ENCODE measurements around the gene ARRB1.
"Not testable (repeated sequence)": the region's sequence is repeated elsewhere in the genome, so short reads cannot be mapped to it uniquely, and the experiment has no call there.

The ARRB1 gene

GRCh38 chr11:75313513-75314272 lies 37.8 kb downstream of the ARRB1 start:
- peaks cover 2% of the 10 kb centered on the region for H3K4me1 ChIP-seq (ENCODE audit: control insufficient read depth, insufficient read depth, low read length)
- no peaks in the 10 kb centered on the region for H3K27me3 ChIP-seq (ENCODE audit: control insufficient read depth, insufficient read depth, low read length)
- H3K9me3 ChIP-seq (ENCODE audit: control insufficient read depth, insufficient read depth, low read length), result no peaks in the 10 kb centered on the region
- peaks cover 2% of the 10 kb centered on the region for H3K36me3 ChIP-seq (ENCODE audit: control insufficient read depth, insufficient read depth, low read length)
- no peak overlapping the region for H3K4me3 ChIP-seq (ENCODE audit: low read depth, low read length)
- H3K9ac ChIP-seq (ENCODE audit: low read depth, low read length), result no peak overlapping the region

- H3K9ac ChIP-seq (ENCODE audit: low read depth, low read length), result no peak overlapping the region
Observed at GRCh38 chr11:75312346-75312745, 39.1 kb downstream of the ARRB1 start.

GRCh38 chr11:75311858-75312288 lies 39.6 kb downstream of the ARRB1 start:
- Histone ChIP-seq H3K9me3 (ENCODE audit: control insufficient read depth, insufficient read depth, low read length) (no peaks in the 10 kb centered on the region), H3K4me3 (ENCODE audit: low read depth, low read length) (no peak overlapping the region), H3K27me3 (ENCODE audit: control insufficient read depth, insufficient read depth, low read length) (no peaks in the 10 kb centered on the region), H3K9ac (ENCODE audit: low read depth, low read length) (no peak overlapping the region), H3K36me3 (ENCODE audit: control insufficient read depth, insufficient read depth, low read length) (no peaks in the 10 kb centered on the region), H3K4me1 (ENCODE audit: control insufficient read depth, insufficient read depth, low read length) (no peaks in the 10 kb centered on the region)

More at GRCh38 chr11:75312346-75312745, 39.1 kb downstream of the ARRB1 start:
- no peak overlapping the region for H3K4me3 ChIP-seq (ENCODE audit: low read depth, low read length)
- no peaks in the 10 kb centered on the region for H3K4me1 ChIP-seq (ENCODE audit: control insufficient read depth, insufficient read depth, low read length)
- no peaks in the 10 kb centered on the region for H3K27me3 ChIP-seq (ENCODE audit: control insufficient read depth, insufficient read depth, low read length)
- H3K36me3 ChIP-seq (ENCODE audit: control insufficient read depth, insufficient read depth, low read length), result no peaks in the 10 kb centered on the region
- H3K9me3 ChIP-seq (ENCODE audit: control insufficient read depth, insufficient read depth, low read length), result no peaks in the 10 kb centered on the region

- Histone ChIP-seq H3K4me3 (ENCODE audit: low read depth, low read length) (no peak overlapping the region), H3K4me1 (ENCODE audit: control insufficient read depth, insufficient read depth, low read length) (no peaks in the 10 kb centered on the region), H3K27me3 (ENCODE audit: control insufficient read depth, insufficient read depth, low read length) (no peaks in the 10 kb centered on the region), H3K9me3 (ENCODE audit: control insufficient read depth, insufficient read depth, low read length) (no peaks in the 10 kb centered on the region), H3K9ac (ENCODE audit: low read depth, low read length) (no peak overlapping the region), H3K36me3 (ENCODE audit: control insufficient read depth, insufficient read depth, low read length) (no peaks in the 10 kb centered on the region)
Observed at GRCh38 chr11:75308986-75309385, 42.5 kb downstream of the ARRB1 start.

GRCh38 chr11:75308116-75308515 lies 43.3 kb downstream of the ARRB1 start:
- H3K9me3 ChIP-seq (ENCODE audit: control insufficient read depth, insufficient read depth, low read length), result no peaks in the 10 kb centered on the region
- H3K36me3 ChIP-seq (ENCODE audit: control insufficient read depth, insufficient read depth, low read length), result no peaks in the 10 kb centered on the region
- no peak overlapping the region for H3K4me3 ChIP-seq (ENCODE audit: low read depth, low read length)
- peaks cover 3% of the 10 kb centered on the region for H3K4me1 ChIP-seq (ENCODE audit: control insufficient read depth, insufficient read depth, low read length)
- H3K9ac ChIP-seq (ENCODE audit: low read depth, low read length), result no peak overlapping the region
- no peaks in the 10 kb centered on the region for H3K27me3 ChIP-seq (ENCODE audit: control insufficient read depth, insufficient read depth, low read length)

- Histone ChIP-seq H3K9ac (ENCODE audit: low read depth, low read length) (no peak overlapping the region), H3K36me3 (ENCODE audit: control insufficient read depth, insufficient read depth, low read length) (no peaks in the 10 kb centered on the region), H3K4me1 (ENCODE audit: control insufficient read depth, insufficient read depth, low read length) (peaks cover 3% of the 10 kb centered on the region), H3K9me3 (ENCODE audit: control insufficient read depth, insufficient read depth, low read length) (no peaks in the 10 kb centered on the region), H3K27me3 (ENCODE audit: control insufficient read depth, insufficient read depth, low read length) (no peaks in the 10 kb centered on the region), H3K4me3 (ENCODE audit: low read depth, low read length) (no peak overlapping the region)
Observed at GRCh38 chr11:75307058-75307457, 44.4 kb downstream of the ARRB1 start.

- H3K9ac ChIP-seq (ENCODE audit: low read depth, low read length), result no peak overlapping the region
- H3K4me3 ChIP-seq (ENCODE audit: low read depth, low read length), result no peak overlapping the region
- H3K27me3 ChIP-seq (ENCODE audit: control insufficient read depth, insufficient read depth, low read length), result no peaks in the 10 kb centered on the region
- no peaks in the 10 kb centered on the region for H3K36me3 ChIP-seq (ENCODE audit: control insufficient read depth, insufficient read depth, low read length)
- no peaks in the 10 kb centered on the region for H3K9me3 ChIP-seq (ENCODE audit: control insufficient read depth, insufficient read depth, low read length)
- H3K4me1 ChIP-seq (ENCODE audit: control insufficient read depth, insufficient read depth, low read length), result peaks cover 3% of the 10 kb centered on the region
Observed at GRCh38 chr11:75306529-75306928, 44.9 kb downstream of the ARRB1 start.

GRCh38 chr11:75305993-75306392 lies 45.5 kb downstream of the ARRB1 start:
- H3K4me1 ChIP-seq (ENCODE audit: control insufficient read depth, insufficient read depth, low read length), result peaks cover 3% of the 10 kb centered on the region
- H3K27me3 ChIP-seq (ENCODE audit: control insufficient read depth, insufficient read depth, low read length), result no peaks in the 10 kb centered on the region
- no peaks in the 10 kb centered on the region for H3K36me3 ChIP-seq (ENCODE audit: control insufficient read depth, insufficient read depth, low read length)
- no peak overlapping the region for H3K9ac ChIP-seq (ENCODE audit: low read depth, low read length)
- no peaks in the 10 kb centered on the region for H3K9me3 ChIP-seq (ENCODE audit: control insufficient read depth, insufficient read depth, low read length)
- H3K4me3 ChIP-seq (ENCODE audit: low read depth, low read length), result no peak overlapping the region

- Histone ChIP-seq H3K4me1 (ENCODE audit: control insufficient read depth, insufficient read depth, low read length) (peaks cover 3% of the 10 kb centered on the region), H3K36me3 (ENCODE audit: control insufficient read depth, insufficient read depth, low read length) (no peaks in the 10 kb centered on the region), H3K27me3 (ENCODE audit: control insufficient read depth, insufficient read depth, low read length) (no peaks in the 10 kb centered on the region), H3K9me3 (ENCODE audit: control insufficient read depth, insufficient read depth, low read length) (no peaks in the 10 kb centered on the region), H3K9ac (ENCODE audit: low read depth, low read length) (no peak overlapping the region), H3K4me3 (ENCODE audit: low read depth, low read length) (no peak overlapping the region)
Observed at GRCh38 chr11:75305452-75305851, 46.0 kb downstream of the ARRB1 start.

GRCh38 chr11:75304941-75305340 lies 46.5 kb downstream of the ARRB1 start:
- H3K27me3 ChIP-seq (ENCODE audit: control insufficient read depth, insufficient read depth, low read length); H3K36me3 ChIP-seq (ENCODE audit: control insufficient read depth, insufficient read depth, low read length); H3K4me1 ChIP-seq (ENCODE audit: control insufficient read depth, insufficient read depth, low read length); H3K4me3 ChIP-seq (ENCODE audit: low read depth, low read length); H3K9ac ChIP-seq (ENCODE audit: low read depth, low read length); H3K9me3 ChIP-seq (ENCODE audit: control insufficient read depth, insufficient read depth, low read length): not testable (repeated sequence)

GRCh38 chr11:75303544-75304224 lies 47.8 kb downstream of the ARRB1 start:
- Histone ChIP-seq H3K36me3 (ENCODE audit: control insufficient read depth, insufficient read depth, low read length) (no peaks in the 10 kb centered on the region), H3K4me3 (ENCODE audit: low read depth, low read length) (no peak overlapping the region), H3K9ac (ENCODE audit: low read depth, low read length) (no peak overlapping the region), H3K9me3 (ENCODE audit: control insufficient read depth, insufficient read depth, low read length) (no peaks in the 10 kb centered on the region), H3K4me1 (ENCODE audit: control insufficient read depth, insufficient read depth, low read length) (peaks cover 3% of the 10 kb centered on the region), H3K27me3 (ENCODE audit: control insufficient read depth, insufficient read depth, low read length) (no peaks in the 10 kb centered on the region)

GRCh38 chr11:75302371-75302770 lies 49.1 kb downstream of the ARRB1 start:
- Histone ChIP-seq H3K4me3 (ENCODE audit: low read depth, low read length) (no peak overlapping the region), H3K9ac (ENCODE audit: low read depth, low read length) (peak overlapping the region; percentile 37), H3K4me1 (ENCODE audit: control insufficient read depth, insufficient read depth, low read length) (peaks cover 3% of the 10 kb centered on the region), H3K27me3 (ENCODE audit: control insufficient read depth, insufficient read depth, low read length) (no peaks in the 10 kb centered on the region), H3K9me3 (ENCODE audit: control insufficient read depth, insufficient read depth, low read length) (no peaks in the 10 kb centered on the region), H3K36me3 (ENCODE audit: control insufficient read depth, insufficient read depth, low read length) (no peaks in the 10 kb centered on the region)
